ENCODE results near the gene MCIDAS.

MCIDAS gene

DNA sequence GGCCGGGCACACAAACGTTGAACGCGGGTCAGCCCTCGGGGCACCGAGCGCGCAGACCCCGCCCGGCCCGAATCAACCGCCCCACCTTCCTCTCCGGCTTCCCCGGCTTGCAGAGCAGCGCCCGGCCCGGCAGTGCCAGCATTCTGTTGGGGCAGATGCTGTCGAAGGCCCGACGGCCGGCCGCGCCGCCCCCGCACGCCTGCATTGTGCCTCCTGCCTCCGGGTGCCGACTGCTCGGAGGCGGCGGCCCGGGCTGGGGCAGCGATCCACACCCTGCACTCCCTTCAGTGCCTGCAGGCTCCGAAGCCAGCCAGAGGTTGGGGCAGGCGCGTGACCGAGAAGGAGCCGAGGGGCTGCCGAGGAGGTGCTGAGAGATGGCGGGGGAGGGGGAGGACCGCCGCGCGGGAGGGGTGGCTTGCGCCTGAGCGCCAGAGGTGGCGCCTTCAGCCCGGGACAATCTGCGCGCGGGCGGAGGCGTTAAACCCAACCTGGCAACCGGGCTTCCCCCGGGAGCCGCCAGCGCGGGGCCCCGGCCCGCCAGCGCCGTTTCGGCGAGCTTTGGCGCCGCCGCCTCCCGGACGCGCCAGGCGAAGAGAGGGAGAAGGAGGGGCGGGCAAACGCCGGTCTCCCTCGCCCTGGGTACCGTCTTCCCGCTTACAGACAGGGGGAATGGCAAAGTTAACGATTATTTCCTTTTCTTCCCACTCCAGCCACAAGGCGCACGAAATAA lies at the start of gene MCIDAS:
TSS of gene MCIDAS (minus strand) at position 382 of the 730 bp plus-strand sequence. CDS start at position 205, 177 bp downstream.
- DNase-seq: peak in 3 of 4 experiments; percentile 6 to 12 (median 10)

DNA sequence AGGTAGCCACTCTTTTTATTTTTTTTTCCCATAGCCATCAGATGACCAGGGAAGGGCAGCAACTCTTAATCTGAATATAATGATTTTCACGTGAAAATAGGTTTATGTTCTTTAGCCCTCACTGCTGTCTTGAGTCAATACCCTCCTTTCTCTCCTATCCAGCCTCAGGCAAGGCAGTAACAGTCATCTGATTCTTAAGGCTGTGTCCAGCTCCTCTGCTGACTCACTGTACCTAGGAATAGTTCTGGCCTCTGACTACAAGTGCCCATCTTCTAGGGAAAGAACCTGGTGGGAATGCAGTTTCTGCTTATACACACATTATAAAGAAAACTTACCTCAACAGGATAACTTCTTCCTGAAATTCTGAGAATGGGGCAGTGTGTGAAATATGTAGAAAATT lies 49.7 kb upstream of the MCIDAS start:
- no peak for DNase-seq

DNA sequence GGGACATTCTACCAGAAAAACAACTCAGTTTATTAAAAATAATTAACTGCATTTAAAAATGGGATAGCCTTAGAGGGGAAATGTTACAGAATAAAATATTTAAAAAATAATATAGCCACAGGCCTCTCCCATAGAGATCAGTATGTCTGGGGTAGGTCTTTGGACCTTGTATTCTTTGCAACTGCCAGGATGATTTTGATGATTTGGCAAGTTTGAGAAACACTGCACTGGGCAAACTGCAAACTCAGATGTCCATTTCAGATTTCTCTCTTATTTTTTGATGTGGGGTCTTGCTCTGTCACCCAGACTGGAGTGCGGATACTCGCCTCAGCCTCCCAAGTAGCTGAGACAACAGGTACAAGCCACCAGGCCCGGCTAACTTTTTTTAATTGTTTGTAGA lies 31.2 kb upstream of the MCIDAS start:
- no peak for DNase-seq

DNA sequence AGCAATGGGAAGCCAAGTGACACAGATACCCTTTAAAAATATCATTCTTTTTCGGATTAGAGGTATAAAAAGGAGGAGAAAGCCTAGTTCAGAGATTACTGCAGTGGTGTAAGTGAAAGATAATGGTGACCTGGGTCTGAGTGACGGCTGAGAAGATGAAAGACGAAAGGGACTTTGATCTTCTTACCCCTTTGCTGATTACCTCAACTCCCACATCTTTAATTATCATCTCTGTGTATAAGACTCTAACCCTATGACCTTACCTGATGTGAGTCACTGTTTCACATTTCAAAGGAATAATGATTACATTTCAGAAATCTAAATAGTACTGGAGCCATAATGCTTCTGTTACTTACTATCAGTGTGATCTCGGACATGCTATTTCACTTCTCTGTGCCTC lies 27.7 kb upstream of the MCIDAS start:
- DNase-seq: no peak

DNA sequence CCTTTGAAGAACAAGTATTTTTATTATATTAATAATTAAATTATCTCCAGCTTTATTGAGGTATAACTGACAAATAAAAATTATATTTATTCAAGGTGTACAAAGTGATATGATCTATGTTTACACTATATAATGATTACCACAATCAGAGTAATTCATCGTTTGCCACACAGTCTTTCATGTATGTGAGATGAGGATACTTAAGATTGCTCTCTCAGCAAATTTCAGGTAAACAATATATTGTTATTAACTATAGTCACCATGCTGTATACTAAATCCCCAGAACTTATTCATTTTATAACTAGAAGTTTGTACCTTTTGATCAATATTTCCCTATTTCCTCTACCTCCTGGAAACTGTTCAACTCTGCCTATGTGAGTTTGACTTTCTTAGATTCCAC lies 22.9 kb upstream of the MCIDAS start:
- DNase-seq: no peak

DNA sequence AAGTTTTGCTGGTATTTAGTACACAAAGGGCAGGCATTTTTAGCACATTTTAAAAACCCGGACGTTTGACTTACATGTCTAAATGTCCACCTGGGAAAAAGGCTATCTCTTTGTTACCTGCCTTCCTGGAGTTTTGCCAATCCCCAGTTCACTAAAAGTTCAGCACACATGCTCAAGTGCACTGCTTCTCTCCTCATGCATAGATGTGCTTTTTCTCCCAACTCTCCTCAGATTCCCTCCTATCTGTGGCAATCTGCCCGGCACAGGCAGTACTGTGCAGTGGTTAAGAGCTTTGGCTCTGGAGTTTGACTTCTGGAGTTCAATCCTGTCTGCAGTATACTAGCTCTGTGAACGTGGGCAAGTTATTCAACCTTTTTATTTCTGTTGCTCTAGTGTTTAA lies 14.6 kb upstream of the MCIDAS start:
- DNase-seq: no peak

DNA sequence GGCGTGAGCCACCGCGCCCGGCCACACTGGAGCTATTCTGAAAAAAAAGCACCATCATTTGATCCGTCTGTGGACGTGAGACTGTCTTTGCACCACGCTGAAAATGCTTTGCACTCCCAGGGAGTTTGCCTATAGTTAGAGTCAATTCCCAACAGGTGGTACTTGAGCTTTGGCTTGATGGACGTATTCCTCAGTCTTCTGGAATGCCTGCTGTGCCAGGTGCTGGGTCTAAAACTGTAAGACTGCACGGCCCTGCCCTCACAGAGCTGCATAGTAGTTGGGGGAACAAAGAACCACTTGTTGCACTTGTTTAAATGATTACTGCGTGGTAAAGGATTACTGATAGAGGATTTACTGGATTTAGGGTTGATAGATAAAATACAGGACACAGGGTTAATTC lies 9.7 kb upstream of the MCIDAS start:
- no peak for DNase-seq

DNA sequence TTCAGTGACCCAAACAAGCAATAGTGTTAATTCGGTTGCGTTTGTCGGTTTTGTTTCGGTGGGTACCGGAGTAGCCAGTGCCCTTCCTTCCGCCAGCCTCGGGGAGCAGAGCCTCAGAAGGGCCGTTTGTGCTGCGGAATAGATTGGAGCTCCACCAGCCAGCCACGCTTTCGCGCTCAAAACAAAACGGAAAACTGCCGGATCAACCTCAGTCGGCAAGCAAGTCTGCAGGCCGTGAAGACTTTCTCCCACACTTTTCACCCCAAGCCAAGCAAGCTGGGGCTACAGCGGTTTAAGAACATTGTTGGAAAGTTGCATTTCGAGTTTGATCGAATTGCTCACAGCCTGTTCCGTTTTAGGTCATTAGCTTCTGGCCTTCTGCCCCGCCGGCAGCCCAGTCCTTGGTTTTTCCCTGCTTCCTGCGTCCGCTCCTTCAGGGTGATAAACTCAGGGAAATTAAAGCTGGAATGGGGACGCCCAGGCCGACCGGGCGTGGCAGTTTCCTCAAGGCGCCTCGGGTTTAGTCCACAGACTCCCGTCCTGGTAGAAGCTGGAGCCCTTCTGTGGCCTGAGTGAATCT lies 7.1 kb upstream of the MCIDAS start:
- DNase-seq: no peak

DNA sequence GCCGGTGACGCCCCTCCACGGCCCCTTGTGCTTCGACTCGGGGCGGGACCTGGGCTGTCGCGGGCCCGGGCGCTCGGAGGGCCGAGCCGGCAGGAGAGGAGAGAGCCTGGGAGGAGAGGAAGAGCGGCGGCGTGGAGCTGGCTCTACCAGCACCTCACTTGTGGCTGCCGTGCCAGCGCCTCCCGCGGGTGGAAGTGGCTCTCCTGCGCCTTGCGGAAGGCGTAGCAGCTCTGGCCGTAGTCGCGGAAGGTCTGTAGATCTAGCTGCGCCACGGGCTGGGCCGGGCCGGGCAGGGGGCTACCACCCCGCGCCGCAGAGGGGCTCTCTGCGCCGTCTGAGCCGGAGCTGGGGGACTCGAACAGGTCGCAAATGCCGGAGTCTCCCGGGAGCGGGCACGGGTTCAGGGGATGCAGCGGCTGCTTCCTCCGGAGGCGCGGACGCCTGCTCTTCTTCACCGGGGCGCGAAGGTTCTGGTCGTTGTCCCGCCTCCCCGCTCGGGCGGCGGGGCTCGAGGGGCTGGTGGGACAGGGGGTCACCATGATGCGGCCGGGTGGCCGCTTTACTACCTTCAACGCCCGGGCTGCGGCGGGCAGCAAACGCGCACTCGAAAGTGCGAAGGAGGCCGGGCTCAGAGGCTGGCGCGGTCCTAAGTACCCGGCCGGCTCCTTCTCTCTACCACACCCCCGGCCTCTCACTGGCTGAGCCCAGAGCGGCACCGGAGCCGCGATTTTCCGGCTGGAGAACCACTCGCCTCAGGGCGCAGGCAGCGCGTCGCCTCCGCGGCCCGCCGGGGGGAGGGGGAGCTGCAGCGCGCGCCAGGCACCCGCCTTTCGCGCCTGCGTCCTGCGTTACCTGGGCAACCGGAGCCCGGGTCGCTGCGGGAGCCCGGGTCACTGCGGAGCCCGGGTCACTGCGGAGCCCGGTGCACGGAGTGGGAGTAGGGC lies 6.1 kb upstream of the MCIDAS start, which contains the start of gene CCNO:
TSS of gene CCNO (minus strand) at position 624 of the 944 bp plus-strand sequence. CDS start at position 539, 85 bp downstream.
- peak; percentile 16 to 21 (median 18) for DNase-seq

DNA sequence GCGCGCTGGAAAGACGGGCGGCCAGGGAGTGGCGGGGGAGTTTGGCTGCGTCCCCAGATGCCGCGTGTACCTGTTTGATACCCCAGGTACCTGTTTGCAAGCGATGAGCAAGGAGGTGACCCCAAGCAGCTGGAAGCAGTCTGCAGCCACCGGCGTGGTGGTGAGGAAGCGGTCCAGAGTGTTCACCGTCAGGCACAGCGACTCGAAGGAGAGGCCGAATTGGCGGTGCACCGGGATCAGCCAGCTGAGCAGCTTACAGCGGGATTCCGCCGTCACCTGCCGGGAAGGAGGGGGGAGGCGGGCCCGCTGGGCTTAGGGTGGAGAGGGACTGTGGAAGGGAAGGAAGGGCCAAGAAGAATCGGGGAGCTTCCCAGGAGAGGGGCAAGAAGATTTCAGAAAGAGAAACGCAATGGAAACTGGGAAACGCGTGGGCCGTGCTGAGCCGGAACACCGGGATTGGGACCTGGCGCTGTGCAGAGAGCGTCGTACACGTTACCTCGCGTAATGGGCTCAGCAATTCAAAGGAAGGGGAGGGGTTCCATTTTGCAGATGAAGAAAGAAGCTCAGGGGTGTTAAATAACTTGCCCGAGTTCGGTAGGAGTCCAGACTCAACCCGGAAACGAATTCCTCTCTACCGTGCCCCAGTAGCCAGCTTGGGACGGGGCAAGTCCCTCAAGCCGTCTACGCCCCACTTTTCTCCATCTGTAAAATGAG lies 5.3 kb upstream of the MCIDAS start:
- no peak for DNase-seq

DNA sequence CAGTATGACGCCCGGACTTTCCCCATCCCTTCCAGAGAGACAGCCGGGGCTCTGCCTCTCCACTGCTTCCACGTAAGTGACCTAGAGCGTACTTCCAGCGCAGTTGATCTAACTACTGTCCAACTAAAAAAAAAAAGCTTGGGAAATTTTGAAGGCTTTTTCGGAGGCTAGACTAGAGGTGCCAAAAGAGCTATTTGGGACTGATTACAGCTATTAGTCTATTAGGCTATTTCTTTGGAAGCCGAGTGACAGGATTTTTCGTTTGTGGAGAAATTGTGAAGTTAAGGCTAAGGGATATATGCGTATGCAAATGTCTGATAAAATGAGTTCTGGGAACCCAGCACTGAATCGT lies 4.8 kb upstream of the MCIDAS start:
- no peak for DNase-seq

DNA sequence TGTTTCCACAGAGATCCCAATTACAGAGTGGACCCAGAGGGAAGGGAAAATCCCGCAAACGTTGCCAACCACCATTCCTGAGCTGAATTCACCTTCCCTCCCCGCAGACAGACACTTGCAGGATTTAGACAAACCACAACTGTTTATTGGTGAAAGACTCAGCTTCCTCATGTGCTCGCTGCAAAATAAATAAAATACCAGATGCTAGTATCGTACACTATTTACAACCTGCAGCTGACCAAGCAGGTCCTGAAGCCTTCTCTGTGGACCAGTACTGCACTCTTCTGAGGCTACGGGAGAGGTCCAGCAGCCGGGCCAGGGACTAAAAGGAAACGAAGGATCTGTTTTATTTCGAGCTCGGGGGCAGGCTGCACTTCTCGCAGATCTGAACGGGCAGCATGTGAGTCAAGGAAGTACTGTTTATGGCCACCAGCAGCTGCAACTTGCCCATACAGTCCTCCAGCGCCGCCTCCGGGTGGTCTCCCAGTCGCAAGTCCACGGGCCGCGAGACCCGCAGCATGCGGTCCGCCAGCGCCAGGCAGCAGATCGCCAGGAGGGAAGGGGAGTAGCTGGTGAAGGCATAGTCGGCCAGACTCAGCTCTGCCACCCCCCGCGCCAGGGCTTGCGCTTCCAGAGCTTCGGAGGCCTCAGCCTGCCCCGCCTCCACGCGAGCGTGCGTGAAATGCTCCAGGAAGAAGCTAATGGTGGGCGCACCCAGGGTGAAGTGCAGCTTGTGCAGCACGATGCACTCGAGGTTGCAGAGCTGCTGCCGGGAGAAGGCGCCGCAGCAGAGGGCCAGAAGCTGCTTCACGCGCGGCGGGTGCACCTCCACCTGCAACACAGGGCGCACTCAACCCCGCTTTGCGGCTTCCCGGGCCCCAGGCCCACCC lies 4.2 kb upstream of the MCIDAS start:
- no peak for DNase-seq

DNA sequence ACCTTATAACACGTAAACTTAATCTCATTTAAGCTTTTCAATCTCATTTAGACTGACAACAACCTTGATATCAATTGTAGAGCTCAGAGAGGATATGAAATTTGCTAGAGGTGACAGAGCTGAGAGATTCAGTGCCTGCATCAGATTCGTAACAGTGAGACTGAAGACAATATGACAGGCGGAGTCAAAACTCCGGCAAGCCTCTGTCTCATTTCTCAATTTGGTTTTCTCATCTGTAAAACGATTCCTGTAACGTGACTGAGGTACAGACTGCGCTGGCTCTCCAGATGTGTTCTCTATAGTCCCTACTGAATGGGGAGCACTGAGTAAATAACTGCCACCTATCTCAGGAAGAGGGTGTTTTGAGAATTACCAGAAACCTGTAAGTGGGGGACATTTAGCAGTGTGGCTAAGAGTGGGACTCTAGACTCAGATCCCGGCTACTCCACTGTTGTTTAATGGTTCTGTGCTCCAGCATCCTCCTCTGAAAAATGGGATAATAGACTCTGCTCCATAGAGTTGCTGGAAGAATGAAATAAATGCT lies 3.0 kb upstream of the MCIDAS start:
- no peak for DNase-seq

DNA sequence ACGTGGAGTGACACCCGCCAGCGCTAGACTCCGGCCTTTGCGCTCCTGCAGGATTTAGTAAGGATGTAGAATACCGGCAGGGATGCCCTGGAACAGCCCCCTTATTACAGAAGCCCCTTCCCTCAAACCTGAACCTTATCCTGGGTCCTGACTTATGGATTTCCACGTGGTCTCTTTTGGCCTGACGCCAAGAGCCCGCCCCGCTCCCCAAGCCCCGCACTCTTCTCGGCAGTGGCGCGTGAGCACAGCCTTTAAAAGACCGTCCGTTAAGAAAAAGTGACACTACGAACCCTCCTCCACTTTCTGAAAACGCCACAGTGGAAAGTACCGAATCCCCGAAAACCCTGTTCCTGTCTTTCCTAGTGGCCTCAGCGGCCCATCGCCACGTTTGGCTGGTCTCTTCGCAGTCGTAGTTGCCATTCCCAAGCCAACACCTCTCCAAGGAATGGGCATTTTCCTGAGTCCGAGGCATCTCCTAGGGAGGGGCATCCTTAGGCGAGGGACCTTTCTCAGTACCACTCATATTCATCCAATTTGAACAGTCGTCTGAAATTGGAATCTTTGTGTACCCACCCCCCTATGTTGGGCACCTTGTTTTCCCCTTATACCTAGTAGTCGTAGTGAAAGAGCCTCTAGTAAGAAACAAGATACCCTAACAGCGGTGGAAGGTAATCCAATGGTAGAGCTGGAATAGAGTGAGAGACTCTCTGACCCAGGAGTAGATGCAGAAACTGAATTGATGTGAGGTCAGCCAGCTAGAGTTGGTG lies 732 bp upstream of the MCIDAS start:
- no peak for DNase-seq

DNA sequence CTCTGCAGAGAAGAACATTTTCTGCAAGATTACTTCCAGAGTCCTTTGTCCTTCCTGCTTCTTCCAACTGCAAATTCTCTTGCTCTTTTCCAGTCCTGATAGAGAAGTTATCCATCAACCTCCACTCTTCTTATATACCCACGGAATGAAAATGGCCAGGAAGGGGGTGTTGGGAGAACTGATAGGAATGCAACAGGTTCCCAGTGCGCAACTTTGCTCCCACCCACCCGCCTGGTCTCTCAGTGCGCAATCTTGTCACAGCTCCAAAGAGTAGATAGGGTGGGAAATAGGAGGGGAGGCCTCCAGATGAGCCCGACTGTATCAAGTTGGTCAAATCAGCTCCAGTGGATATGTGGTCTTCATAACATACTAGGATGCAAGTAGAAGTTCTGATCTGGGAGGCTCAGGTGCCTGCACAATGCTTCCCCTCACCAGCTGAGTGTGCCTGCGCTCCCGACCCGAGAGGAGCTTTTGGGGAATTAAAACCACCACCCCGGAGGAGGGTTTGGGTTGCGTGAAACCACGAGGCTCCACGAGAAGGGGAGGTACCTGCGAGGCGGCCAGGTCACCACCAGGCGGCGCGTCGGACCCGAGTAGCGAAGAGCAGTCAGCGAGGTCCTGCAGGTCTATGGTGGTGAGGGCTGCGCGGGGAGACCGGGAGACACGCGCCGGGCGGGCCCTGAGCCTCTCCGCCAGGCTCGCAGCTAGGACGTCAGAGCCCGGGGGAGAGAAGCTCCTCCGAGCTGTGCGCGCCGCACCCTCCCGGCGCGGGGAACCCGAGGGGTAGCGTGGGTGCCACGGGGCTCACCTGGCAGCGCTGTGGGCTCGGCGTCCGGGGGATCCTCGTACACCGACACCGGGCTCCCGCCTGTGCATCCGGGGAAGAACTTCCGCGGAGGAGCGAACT lies 835 bp downstream of the MCIDAS start:
- DNase-seq: peak in 3 of 4 experiments; percentile 10 to 22 (median 15)

DNA sequence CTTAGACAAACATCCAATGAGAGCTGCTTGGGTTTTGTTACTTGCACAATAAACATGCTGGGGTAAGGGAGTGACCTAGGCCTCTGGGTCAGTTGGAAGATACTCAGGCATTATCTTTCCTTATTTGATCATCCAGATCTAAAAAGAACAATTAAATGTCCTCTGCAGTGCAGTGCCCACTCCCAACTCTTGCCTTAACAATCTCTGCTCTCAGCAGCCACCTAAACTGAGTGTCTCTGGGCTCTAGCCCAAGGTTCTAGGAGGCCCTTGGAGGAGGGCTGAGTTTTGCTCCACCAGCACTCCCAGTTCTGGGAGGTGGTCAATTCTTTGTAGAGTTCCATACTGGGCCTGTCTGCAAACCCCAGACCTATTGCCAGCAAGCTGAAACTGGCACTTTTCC lies 1.8 kb downstream of the MCIDAS start:
- no peak for DNase-seq

DNA sequence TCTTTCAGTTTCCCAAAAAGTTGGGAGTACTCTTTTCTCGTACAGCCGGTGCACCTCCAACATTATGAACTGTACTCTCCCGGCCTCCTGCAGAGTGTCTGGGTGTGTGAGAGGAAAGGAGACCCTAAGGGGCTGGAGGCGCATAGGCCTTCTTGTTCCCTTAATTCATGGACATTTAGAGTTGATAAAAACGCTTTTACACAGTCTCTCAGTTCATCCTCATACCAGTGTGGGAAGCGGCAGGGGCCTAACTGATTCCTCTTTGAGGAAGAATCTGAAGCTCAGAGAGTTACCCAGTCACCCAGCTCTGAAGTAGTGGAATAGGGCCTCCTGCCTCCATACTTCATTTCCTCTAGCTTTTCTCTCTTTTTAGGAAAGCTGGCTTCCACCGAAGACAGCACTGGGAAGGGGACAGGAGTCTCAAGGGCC lies 3.3 kb downstream of the MCIDAS start:
- no peak for DNase-seq

DNA sequence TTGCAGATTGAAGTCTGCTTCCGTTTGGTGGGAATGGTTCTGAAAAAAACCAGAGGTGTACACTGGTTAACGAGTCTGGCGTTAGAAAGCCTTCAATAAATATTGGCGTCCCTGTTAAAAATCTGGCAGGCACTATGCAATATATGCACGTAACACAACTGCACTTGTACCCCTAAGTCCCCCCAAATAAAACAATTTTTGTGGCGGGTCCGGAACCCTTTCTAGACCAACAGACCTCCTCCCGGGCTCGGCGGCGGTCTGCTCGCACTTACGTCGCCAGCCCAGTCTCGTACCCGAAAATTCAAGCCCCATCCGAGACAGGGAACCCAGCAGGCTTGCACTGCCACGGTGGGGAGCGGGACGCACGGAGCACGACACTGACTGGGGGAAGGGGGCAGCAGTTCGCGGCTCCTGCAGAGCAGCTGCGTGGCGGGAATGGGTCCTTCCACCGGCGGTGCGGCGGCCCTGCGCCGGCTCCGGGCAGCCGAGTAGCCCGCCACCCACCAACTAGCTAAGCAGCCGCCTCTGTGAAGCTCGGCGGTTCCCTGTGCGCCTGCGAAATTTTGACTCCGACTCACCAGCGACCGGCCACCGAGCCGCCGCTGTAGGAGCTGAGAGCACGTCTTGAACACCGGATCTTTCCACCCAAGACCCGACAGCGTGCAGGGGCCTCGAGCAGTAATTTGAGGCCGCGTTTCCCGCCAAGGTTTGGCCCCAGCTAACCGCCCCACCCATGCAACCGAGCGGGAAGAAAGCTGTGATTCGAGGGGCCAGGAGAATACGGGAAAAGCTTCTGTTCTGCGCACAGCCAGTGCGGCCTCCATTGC lies 3.9 kb downstream of the MCIDAS start:
- no peak for DNase-seq

Data from activated CD4-positive, CD25-positive, alpha-beta regulatory T cell (primary cell).